Left colon (tissue), 2 donors: Measurements from ENCODE around the gene IGF2R. TPM values are rescaled to one million over a fixed set of nuclear protein-coding genes. Genes with fewer than 3 reads are reported as not detected.
"Not testable (repeated sequence)": the region's sequence is repeated elsewhere in the genome, so short reads cannot be mapped to it uniquely, and the experiment has no call there.

Experiments used
- ATAC-seq: fragments of 200-7000 bp; cut with Tn5 transposase; one replicate; pipeline ENCODE4 v1.9.1; 2020; ENCODE audit warnings: mild to moderate bottlenecking, moderate library complexity
- DNase-seq, 2 donors: peaks; one replicate each; pipeline ENCODE4 v3.0.0-alpha.2; 2020
- intact Hi-C, 2 donors: fragments of 100-400 bp; cut with DNase I in 1 of 2; cut with micrococcal nuclease in 1 of 2; formaldehyde crosslinking; loops; one replicate each; pipeline versions ENCODE4 v1.11.2 to v1.14.0; 2022; cut with DNase I, micrococcal nuclease
- total RNA-seq, 2 donors: library from RNA; stranded (reverse); fragmentation: NEBNext Ultra II Directional; extraction: Animal tissue kit (Norgen Biotek cat#: 25700); gene quantifications; one replicate each; pipeline ENCODE4 v1.2.1, GENCODE V29; 2021
- donor health status: DM: no; HTN: no; CAD: no.
- donor health status: DM: yes; HTN: yes; CAD: no.

The IGF2R gene
- total RNA-seq, 2 donors from 2014 or later, result 97.3 to 100 TPM

DNA sequence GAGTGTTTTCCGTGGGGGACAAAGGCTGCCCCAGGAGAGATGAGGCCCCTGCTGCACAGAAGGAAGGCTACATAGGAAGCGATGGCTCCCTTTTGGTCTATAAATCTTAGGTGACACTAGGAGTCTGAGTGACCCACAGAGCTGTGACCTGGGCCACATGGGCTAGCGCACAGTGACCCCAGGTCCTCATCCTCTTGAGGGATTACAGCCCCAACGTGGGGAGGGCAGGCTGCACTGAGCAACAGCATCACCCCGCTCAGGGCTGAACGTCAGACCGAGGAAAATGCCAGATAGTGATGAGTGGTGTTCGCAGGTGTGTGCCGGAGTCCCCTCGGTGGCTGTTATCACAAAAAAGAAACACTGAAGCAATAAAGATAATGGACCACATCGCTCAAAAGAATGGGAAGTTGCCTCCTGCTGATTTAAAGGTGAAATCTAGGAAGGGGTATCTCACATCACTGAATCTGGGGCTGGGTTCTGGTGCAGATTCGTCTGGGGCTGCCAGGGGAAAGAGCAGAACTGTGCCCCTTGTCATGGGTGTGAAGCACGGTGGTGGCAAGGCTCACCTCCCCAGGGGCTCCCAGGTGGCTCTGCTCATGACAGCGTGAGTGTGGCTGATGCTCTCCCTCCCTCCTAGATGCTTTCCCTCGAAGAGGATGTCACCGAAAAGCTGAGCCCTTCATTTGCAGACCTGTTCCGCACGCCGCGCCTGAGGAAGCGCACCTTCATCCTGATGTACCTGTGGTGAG, 167.2 kb downstream of the IGF2R start:
- intact Hi-C loops, result loop anchor here (5.0 kb wide), 1 partner anchor 321 kb away; no protein-coding TSS in a partner anchor
- ATAC-seq (no peak), DNase-seq (no peak)

DNA sequence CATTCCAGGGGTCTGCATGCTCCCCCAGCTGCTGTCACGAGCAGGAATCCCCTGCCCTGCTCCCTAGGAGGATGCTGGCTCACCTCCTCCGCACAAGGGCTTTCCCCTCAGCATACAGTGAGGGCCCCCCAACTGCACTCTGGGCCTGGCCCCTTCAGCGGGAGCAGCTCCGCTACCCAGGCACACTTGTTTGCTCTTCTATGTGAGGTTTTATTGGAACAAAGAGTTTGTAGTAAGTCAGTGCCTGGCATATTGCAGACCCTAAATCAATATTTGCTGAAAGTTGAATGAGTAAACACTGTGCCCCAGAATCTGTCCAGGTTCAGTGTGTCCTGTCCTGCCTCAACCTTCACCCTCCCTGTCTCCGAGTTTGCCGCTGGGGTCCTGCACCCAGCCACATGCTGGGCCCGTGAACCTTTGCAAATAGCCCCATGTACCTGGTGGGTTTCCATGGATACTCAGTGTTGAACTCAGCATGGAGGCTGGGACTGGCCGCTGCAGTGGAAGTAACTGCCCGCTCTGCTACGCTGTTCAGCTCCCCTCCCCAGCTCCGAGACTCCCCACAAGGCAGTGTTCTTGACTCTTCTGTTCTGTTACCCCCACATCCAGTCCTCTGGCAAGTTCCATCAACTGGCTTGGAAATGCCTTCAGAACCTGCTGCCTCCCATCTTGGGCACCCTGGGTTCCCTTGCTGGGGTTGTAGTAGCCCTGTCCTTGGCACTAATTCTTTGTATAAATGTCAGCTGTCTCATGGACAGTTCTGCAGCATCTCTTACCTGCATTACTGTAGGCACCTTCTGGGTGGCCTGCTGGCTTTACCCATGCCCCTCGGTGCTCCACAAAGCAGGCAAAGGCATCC, 168.5 kb downstream of the IGF2R start:
- ATAC-seq (peak; percentile 11), DNase-seq (no peak)
- intact Hi-C loops, result loop anchor here (5.0 kb wide), 1 partner anchor 320 kb away; no protein-coding TSS in a partner anchor

DNA sequence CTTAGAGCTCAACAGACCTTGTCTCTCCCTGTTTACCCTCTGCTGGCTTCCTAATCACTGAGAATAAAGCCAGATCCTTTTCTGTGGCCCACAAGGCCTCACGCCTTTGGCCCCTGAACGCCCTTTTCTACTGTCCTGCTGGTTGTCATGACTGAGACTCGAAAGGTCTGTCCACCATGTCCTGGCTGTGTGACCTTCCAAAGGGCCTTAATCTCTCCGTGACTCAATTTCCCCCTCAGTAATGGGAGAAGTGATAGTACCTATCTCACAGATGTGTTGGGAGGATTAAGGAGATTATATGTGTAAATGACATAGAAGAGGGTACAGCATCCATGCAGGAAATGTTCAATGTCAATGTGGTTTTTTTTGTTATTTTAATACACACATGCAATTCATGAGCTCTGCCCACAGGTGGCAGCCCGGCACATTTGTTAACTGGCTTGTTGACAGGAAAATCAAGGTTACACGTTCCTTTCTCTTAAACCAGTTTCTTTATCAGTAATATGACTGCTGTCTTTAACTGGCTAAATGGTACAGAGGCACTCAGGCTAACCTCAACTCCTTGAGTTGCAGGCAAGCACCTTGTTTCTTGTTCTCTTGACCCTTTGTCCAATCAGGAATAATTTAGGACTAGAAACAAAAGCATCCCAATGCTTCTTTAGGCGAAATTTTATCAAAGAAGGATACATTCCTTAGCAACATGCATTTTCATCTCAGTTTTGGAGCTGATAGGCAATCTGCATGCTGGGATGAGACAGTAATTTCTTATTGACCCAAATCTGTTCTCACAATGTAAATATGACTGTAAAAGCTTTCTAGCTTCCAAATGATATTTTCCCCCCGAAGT, 169.3 kb downstream of the IGF2R start:
- DNase-seq (peak in 1 of 2 donors; percentile 64), ATAC-seq (peak; percentile 64)
- intact Hi-C loops, result loop anchor here (5.0 kb wide), 1 partner anchor 319 kb away; no protein-coding TSS in a partner anchor

DNA sequence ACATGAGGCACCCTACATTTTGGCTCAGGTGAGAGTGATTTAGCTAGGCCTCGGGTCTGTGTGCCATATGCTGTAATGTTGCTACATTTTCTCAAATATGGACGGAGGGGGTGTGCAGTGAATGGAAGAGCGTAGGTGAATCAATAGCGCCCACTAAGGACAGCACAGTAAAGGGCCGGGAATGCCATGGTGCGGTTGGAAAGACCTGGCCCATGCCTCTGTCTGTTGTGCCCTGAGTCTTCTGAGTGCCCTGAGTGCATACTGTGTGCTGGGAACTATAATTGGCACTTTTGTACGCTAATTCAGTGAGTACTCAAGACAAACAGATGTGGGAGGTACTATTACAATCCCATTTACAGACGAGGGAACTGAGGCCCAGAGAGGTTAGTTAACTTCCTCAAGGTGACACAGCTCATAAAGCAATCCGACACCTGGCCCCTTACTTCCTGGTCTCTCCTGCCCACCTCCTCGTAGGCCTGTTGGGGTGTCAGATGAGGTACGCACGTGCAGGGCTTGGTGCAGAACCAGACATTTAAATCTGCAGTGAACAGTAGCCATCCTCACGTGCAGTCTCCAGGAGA, 170.0 kb downstream of the IGF2R start:
- no peak for DNase-seq
- intact Hi-C loops, result loop anchor here (5.0 kb wide), 1 partner anchor 318 kb away; no protein-coding TSS in a partner anchor
- ATAC-seq, result no peak

DNA sequence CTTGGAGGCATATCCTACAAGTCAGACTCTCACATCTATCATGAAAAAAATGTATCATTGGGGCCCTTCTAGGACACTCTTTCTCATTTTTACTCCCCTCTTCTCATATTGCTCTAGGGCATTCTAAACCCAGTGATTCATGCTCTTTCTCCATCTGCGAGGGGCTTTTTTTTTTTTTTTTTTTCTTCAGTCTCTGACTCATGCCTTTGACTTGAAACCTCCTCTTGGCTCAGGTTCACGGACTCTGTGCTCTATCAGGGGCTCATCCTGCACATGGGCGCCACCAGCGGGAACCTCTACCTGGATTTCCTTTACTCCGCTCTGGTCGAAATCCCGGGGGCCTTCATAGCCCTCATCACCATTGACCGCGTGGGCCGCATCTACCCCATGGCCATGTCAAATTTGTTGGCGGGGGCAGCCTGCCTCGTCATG, 170.6 kb downstream of the IGF2R start:
- ATAC-seq, result no peak
- no peak for DNase-seq
- intact Hi-C loops, result loop anchor here (5.0 kb wide), 1 partner anchor 318 kb away; no protein-coding TSS in a partner anchor

DNA sequence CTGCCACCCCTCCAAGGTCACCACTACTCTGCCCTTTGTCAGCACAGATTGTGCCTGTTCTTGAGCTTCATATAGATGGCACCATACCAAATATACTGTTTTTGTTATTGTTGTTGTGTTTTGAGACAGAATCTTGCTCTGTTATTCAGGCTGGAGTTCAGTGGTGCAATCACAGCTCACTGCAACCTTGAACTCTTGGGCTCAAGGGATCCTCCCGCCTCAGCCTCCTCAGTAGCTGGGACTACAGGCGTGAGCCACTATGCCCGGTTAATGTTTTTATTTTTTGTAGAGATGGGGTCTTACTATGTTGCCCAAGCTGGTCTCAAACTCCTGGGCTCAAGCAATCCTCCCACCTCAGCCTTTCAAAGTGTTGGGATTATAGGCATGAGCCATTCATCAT, 171.6 kb downstream of the IGF2R start:
- DNase-seq, intact Hi-C loops, ATAC-seq: not testable (repeated sequence)

DNA sequence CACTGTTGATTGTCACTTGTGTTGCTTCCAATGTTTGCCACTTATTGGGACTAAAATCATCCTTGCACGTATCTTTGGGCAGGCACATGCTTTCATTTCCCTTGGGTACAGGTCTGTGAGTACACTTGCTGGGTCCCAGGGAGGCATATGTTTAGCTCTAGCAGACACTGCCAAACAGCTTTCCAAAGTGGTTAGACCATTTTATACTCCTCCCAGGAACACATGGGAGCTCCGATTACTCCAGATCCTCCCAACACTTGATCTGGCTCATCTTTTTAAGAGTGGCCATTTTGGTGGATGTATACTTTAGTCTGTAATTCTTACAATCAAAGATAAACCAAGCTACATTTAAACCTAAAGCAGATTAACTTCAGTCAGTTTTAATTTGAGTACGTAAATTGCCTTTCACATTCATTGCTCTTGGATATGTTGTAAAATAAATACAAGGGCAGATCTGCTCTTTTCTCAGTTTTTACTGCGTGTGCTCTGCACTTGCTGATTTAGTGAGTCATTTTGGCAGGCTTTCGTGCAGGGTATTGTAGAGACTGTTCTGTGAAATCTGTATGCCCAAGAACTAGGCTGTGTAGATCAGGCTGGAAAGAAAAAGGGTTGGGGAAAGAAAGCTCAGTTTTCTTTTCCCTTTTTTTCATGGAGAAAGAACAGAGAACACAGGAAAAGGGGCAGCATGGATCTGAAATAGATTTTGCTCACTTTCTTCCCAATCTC, 172.3 kb downstream of the IGF2R start:
- DNase-seq (no peak), ATAC-seq (peak; percentile 81)
- intact Hi-C loops, result no loop called here

DNA sequence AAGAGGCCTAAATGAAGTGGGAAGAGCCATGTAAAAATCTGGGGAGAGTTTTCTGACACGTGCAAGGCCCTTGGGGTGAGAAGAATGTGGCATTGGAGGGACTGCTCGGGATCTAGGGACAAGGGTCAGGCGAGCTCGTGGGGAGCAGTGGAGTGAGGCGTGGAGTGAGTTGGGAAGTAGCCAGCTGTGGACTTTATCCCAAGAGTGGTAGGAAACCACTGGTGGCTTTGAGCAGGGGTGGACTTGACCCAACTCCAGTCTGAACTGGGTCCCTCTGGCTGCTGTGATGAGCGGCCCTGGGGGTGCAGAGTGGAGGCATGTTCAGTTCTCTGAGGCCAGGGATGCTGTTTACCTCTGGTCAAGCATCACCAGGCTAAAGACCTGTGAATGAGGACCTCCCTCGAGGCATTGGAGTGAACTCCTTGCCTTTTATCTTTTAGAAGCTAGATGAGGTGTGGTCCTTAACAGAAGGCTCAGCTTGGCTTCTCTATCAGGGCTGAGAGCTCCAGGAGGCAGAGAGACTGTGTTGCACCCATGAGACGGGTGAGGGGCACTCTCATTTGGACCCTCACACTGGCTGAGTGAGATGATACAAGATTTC, 173.3 kb downstream of the IGF2R start:
- peak; percentile 9 for ATAC-seq
- DNase-seq, result no peak
- intact Hi-C loops, result no loop called here

DNA sequence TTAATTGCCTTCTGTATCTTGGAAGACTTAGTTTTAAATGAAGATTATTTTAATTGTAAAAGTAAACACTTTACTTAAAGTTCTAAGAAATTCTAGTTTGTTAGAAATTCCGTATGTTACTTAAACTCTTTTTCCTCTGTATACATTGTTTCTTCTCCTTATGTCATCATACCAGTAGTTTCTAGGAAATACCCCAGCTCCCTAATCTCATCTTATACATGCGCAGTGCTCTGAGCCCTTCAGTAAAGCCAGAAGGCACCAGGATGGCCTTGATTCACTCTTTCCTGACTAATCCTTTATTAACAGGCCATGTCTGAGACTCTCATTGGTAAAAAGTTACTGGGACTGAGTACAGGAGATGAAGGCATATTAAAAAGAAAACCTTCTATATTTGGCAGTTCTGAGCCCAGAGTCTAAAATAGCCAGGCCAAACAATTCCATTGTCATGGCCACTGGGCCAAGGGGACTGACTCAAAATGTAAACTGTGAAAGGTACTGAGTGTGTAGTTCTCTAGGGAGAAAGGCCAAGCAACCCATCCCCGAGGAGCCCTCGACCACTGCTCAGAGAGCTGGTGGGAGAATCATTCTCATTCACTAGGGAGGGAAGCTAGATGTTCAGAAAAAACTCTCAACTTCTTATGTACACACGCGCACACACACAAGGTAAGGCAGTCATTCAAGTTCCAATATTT, 177.7 kb downstream of the IGF2R start:
- intact Hi-C loops, result no loop called here

DNA sequence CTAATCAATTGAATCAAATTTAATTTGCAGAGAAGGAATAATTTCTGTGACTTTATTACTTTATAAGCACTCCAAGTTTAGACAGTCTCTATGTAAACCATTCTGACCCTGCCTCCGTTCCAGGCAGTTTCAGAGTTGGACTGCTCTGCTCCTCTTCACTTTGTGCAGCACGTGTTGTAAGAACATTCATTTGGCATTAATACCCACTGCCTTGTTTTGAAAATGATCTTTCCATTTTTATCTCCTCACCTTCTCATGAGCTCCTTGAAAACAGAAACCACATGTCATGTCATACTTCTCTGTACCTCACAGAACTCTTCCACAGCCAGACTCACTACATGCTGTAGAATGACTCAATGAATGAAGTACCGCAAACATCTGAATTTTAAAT, 178.3 kb downstream of the IGF2R start:
- ATAC-seq, result no peak
- intact Hi-C loops, result no loop called here
- no peak for DNase-seq

More for the DNA sequence above, 177.7 kb downstream of the IGF2R start:
- DNase-seq (no peak), ATAC-seq (no peak)

DNA sequence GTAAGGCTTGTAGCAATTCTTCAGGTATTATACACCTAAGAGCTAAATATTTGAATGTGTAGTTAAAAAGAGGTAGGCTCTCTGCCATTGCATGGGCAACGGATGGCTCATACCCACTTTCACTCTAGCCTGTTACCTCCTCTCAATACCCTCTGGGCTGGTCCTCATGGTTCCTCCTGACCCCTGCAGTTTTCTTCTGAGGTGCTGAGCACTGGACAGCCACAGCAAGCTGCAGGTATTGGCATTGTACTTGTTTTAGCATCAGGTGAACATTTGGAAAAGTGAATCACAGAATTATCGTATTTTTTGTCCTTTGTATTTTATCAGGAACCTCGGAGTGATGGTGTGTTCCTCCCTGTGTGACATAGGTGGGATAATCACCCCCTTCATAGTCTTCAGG, 185.6 kb downstream of the IGF2R start:
- ATAC-seq (no peak), DNase-seq (no peak)
- intact Hi-C loops, result no loop called here

DNA sequence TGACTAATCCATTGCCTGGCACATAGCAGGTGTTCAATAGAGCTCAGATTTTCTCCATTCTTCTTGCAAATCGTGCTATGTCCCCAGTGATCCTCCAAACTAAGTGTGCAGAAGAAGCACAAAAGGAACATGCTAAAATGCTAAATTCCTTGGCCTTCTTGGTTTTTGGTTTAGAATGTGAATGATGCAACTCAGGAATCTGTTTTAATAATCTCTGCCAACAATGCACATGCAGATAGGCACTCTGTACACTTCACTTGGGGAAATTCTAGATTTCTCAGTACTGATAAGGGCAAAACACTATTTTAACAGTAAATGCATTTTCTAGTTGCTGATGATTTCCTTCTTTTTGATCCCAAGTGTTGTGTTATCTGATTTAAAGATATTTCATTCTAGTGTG, 188.0 kb downstream of the IGF2R start:
- DNase-seq (no peak), ATAC-seq (no peak)
- intact Hi-C loops, result no loop called here

DNA sequence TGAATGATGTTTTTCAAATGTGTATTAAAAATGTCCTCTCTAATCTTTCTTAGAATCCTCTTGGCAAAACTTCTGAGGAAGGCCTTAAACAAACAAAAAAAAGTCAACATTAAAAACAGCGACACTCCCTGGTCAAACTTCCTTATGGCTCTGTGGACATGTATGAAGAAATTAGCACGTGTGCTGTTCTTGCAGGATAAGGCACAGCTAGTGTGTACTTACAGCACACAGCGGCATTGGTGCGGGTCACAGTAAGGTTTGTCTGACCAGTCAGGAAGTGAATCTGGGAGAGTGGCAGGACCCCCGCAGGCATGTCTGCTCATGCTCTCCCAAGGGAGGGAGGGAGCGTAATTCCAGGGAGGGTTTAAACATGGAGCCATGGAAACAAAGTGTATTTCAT, 191.6 kb downstream of the IGF2R start:
- DNase-seq (peak; percentile 54 to 68), ATAC-seq (peak; percentile 98)
- intact Hi-C loops, result no loop called here
